ENCODE results near the gene TSPAN9. TPM values are rescaled to one million over a fixed set of nuclear protein-coding genes. Genes with fewer than 3 reads are reported as not detected.

Gene TSPAN9
- total RNA-seq, 1 experiment from 2014 or later = 9.6 TPM

DNA sequence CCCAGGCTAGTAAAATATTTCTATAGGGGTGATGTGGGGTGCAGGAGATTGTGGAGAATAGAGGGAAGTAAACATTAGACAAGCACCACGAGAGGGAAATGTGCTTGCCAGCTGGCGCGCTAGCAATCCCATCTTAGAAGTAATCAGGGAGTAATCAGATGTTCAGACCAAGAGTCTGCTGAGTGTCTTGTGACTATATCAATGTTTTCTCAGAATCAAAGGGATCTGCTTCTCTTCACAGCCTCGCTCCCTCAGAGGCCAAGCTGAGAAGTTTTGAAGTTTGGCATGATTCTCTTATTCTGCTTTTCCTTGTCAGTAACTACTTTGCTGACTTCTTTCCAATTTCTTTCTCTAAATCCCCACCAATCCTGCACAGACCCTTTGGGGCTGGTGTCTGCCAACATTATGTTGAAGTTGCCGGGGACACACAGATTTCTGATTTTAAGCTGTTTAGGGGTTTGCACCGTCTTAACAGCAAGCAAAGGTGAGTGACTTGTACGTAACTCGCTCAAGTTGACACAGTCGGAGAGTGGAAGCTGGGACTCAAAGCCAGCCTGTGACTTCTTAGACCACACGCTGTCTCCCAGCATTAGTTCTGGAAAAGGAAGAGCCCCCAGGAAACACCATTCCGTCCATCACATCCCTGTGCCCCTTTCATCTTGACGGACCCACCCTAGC lies 22.0 kb upstream of the TSPAN9 start:
- CTCF ChIA-PET = interaction anchor here (0.6 kb wide), 1 partner anchor 13 kb away, joined by 3 read pairs; no protein-coding TSS in a partner anchor
- no peak overlapping the region for H3K4me3 ChIP-seq
- H3F3A ChIP-seq (ENCODE audit: insufficient read depth, low read depth) = no peaks in the 10 kb centered on the region
- no TSS peak for BruUV-seq (replicated peaks)
- H4K20me1 ChIP-seq (ENCODE audit: insufficient read depth) = no peaks in the 10 kb centered on the region
- no peaks in the 10 kb centered on the region for H3K9me2 ChIP-seq (ENCODE audit: insufficient read depth)
- intact Hi-C loops (cut with micrococcal nuclease; ENCODE audit: unreplicated experiment) = no loop called here
- no peak overlapping the region for H3K4me2 ChIP-seq
- H3K27me3 ChIP-seq (ENCODE audit: insufficient read depth, low read depth) = peaks cover 30% of the 10 kb centered on the region
- H3K4me1 ChIP-seq (replicated peaks; ENCODE audit: insufficient read depth) = no peaks in the 10 kb centered on the region
- no peaks in the 10 kb centered on the region for H3K79me2 ChIP-seq (ENCODE audit: low read depth)
- H3K27ac ChIP-seq = no peak overlapping the region
- no peak for DNase-seq
- no peaks in the 10 kb centered on the region for H3K9me3 ChIP-seq (ENCODE audit: insufficient read depth, low read depth)
- POLR2A ChIA-PET (ENCODE audit: unreplicated experiment) = no interaction called here
- H2AFZ ChIP-seq = no peak overlapping the region
- TF ChIP-seq CTCF (conservative IDR thresholded peaks at IDR 0.05) (no peak), EZH2 (IDR thresholded peaks at IDR 0.05; ENCODE audit: low read depth) (no peak)
- no peaks in the 10 kb centered on the region for H3K36me3 ChIP-seq (ENCODE audit: low read depth)

DNA sequence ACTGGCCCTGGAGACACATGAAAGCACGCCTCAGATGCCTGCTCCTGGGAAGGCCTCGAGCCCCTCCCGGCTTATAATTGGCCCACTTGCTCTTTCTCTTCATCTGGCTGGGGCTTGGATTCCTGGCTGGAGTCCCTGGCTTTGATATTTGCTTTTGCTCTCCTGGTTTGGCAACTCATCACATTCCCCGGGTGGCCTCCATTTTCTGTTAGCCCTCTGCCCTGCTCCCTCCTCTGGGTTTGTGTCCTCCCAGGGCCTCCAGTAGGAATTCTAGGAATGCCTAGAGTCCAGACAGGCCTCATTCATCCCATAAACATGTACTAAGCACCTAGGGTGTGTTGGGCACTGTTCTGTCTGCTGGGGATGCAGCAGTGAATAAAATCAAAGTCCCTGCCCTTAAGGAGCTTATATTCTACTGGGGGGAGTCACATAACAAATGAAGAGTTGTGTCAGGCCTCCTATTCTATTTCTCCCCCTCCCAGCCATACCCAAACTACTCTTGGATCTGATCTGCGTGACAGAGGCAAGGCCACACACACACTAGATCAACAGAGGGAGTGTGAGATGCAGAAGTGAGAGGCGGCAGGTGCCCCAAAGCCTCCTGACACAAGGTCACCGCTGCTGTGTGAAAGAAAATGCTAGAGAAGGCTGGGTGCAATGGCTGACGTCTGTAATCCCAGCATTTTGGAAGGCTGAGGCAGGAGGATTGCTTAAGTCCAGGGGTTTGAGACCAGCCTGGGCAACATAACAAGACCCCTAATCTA lies 21.3 kb upstream of the TSPAN9 start:
- Histone ChIP-seq H3K4me2 (no peak overlapping the region), H3F3A (ENCODE audit: insufficient read depth, low read depth) (no peaks in the 10 kb centered on the region), H3K4me3 (no peak overlapping the region), H3K9me2 (ENCODE audit: insufficient read depth) (no peaks in the 10 kb centered on the region), H2AFZ (no peak overlapping the region), H3K79me2 (ENCODE audit: low read depth) (no peaks in the 10 kb centered on the region), H3K4me1 (replicated peaks; ENCODE audit: insufficient read depth) (no peaks in the 10 kb centered on the region), H3K27me3 (ENCODE audit: insufficient read depth, low read depth) (peaks cover 37% of the 10 kb centered on the region), H3K36me3 (ENCODE audit: low read depth) (no peaks in the 10 kb centered on the region), H3K9me3 (ENCODE audit: insufficient read depth, low read depth) (no peaks in the 10 kb centered on the region), H3K27ac (no peak overlapping the region), H4K20me1 (ENCODE audit: insufficient read depth) (no peaks in the 10 kb centered on the region)
- DNase-seq = no peak
- BruUV-seq (replicated peaks) = no TSS peak
- intact Hi-C loops (cut with micrococcal nuclease; ENCODE audit: unreplicated experiment) = no loop called here
- ChIA-PET CTCF (interaction anchor here (0.6 kb wide), 1 partner anchor 13 kb away, joined by 3 read pairs; no protein-coding TSS in a partner anchor), POLR2A (ENCODE audit: unreplicated experiment) (no interaction called here)
- TF ChIP-seq EZH2 (IDR thresholded peaks at IDR 0.05; ENCODE audit: low read depth) = no peak
- no peak for TF ChIP-seq CTCF (conservative IDR thresholded peaks at IDR 0.05)

DNA sequence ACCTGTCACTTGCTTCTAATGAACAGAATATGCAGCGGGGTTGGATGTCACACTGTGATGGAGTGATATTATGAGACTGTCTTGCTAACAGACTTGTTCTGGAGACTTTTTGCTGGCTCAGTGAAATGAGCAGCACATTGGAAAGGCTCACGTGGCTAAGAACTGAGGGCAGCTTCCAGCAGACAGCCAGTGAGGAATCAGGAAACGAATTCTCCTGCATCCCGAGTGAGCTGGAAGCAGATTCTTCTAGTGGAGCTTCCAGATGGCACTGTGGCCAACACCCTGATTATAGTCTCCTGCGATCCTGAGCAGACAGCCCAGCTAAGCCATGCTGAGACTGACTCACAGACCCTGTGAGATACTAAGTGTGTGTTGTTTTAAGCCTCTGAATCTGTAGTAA lies 16.1 kb upstream of the TSPAN9 start:
- H4K20me1 ChIP-seq (ENCODE audit: insufficient read depth) = no peaks in the 10 kb centered on the region
- intact Hi-C loops (cut with micrococcal nuclease; ENCODE audit: unreplicated experiment) = no loop called here
- CTCF ChIA-PET = no interaction called here
- H3K9me3 ChIP-seq (ENCODE audit: insufficient read depth, low read depth) = peaks cover 8% of the 10 kb centered on the region; the same call in 1 of the 2 replicates
- no peak for DNase-seq
- H3K4me1 ChIP-seq (replicated peaks; ENCODE audit: insufficient read depth) = peaks cover 10% of the 10 kb centered on the region
- H3K79me2 ChIP-seq (ENCODE audit: low read depth) = no peaks in the 10 kb centered on the region
- no peak overlapping the region for H3K4me3 ChIP-seq
- no peak overlapping the region for H3K4me2 ChIP-seq
- TF ChIP-seq EZH2 (IDR thresholded peaks at IDR 0.05; ENCODE audit: low read depth) = no peak
- BruUV-seq (replicated peaks) = no TSS peak
- no peaks in the 10 kb centered on the region for H3K9me2 ChIP-seq (ENCODE audit: insufficient read depth)
- no peak overlapping the region for H2AFZ ChIP-seq
- POLR2A ChIA-PET (ENCODE audit: unreplicated experiment) = no interaction called here
- H3K36me3 ChIP-seq (ENCODE audit: low read depth) = no peaks in the 10 kb centered on the region
- no peak overlapping the region for H3K27ac ChIP-seq
- no peaks in the 10 kb centered on the region for H3F3A ChIP-seq (ENCODE audit: insufficient read depth, low read depth)
- H3K27me3 ChIP-seq (ENCODE audit: insufficient read depth, low read depth) = peaks cover 59% of the 10 kb centered on the region
